ENCODE data around the gene PRKRIP1.

Gene PRKRIP1

GRCh38 chr7:102416406-102416805, 20.2 kb downstream of the PRKRIP1 start (continued):
- TF ChIP-seq ZNF621 (tag by site-specific recombination; IDR thresholded peaks at IDR 0.05) (no peak), ZNF184 (tag by site-specific recombination; IDR thresholded peaks at IDR 0.05) (no peak), ZNF23 (tag by site-specific recombination; IDR thresholded peaks at IDR 0.05; ENCODE audit: borderline replicate concordance) (no peak), MYNN (tag by site-specific recombination; IDR thresholded peaks at IDR 0.05; ENCODE audit: borderline replicate concordance) (no peak), PRDM2 (tag by site-specific recombination; IDR thresholded peaks at IDR 0.05; ENCODE audit: borderline replicate concordance) (no peak), ZNF843 (tag by site-specific recombination; IDR thresholded peaks at IDR 0.05) (no peak), BCL11A (tag by site-specific recombination; IDR thresholded peaks at IDR 0.05; ENCODE audit: low read depth) (no peak)

- no peak overlapping the region for H3K4me3 ChIP-seq (ENCODE audit: low read depth, low read length)
- POLR2A ChIA-PET, result interaction anchor here (0.7 to 1.2 kb wide), 2 partner anchors 9 to 21 kb away, joined by 3 to 8 read pairs; partner anchors contain the start of gene PRKRIP1
- no peaks in the 10 kb centered on the region for H3K9me3 ChIP-seq (ENCODE audit: control insufficient read depth, insufficient read depth, low read depth, low read length)
- H3K27ac ChIP-seq (ENCODE audit: extremely low read depth, low read depth, low read length), result no peak overlapping the region
- no peak for TF ChIP-seq ZNF580 (tag by site-specific recombination; IDR thresholded peaks at IDR 0.05)
- TF ChIP-seq ZNF777 (tag by site-specific recombination; IDR thresholded peaks at IDR 0.05; ENCODE audit: borderline replicate concordance), result no peak
- no peak for TF ChIP-seq ZNF140 (tag by site-specific recombination; IDR thresholded peaks at IDR 0.05)
- TF ChIP-seq ZNF426 (tag by site-specific recombination; IDR thresholded peaks at IDR 0.05), result no peak
- TF ChIP-seq ZNF571 (tag by site-specific recombination; IDR thresholded peaks at IDR 0.05), result no peak
- no peak for TF ChIP-seq ZBTB20 (tag by site-specific recombination; IDR thresholded peaks at IDR 0.05)
- TF ChIP-seq ZNF398 (tag by site-specific recombination; IDR thresholded peaks at IDR 0.05), result no peak
- no peak for TF ChIP-seq GLI4 (tag by site-specific recombination; IDR thresholded peaks at IDR 0.05)
- no peak for TF ChIP-seq ZNF391 (tag by site-specific recombination; IDR thresholded peaks at IDR 0.05; ENCODE audit: borderline replicate concordance, low read depth)
- no peak for TF ChIP-seq ZNF311 (tag by site-specific recombination; IDR thresholded peaks at IDR 0.05; ENCODE audit: borderline replicate concordance)
- TF ChIP-seq ZNF549 (tag by site-specific recombination; IDR thresholded peaks at IDR 0.05), result no peak
- no peak for TF ChIP-seq ZNF555 (tag by site-specific recombination; conservative IDR thresholded peaks at IDR 0.05)
- TF ChIP-seq ZFP37 (tag by site-specific recombination; IDR thresholded peaks at IDR 0.05), result no peak
- TF ChIP-seq AEBP2 (tag by site-specific recombination; IDR thresholded peaks at IDR 0.05; ENCODE audit: borderline replicate concordance), result no peak
- TF ChIP-seq ZNF658 (tag by site-specific recombination; IDR thresholded peaks at IDR 0.05), result no peak
- CTCF ChIA-PET, result no interaction called here
- no peaks in the 10 kb centered on the region for H3K4me1 ChIP-seq (ENCODE audit: control insufficient read depth, insufficient read depth, low read length)
- H3K36me3 ChIP-seq (ENCODE audit: control insufficient read depth in 2 of 2, insufficient read depth in 1 of 2, low read length in 2 of 2), result peaks cover 40 to 87% of the 10 kb centered on the region in 2 experiments
Observed at GRCh38 chr7:102417105-102417504, 20.9 kb downstream of the PRKRIP1 start.
